Spinal cord (tissue), 10 donors: Measurements from ENCODE around the gene PEMT. TPM values are rescaled to one million over a fixed set of nuclear protein-coding genes. Genes with fewer than 3 reads are reported as not detected.

Experiments
- DNase-seq, 6 donors: peaks; one replicate each; pipeline versions ENCODE4 v3.0.0 to v3.0.0-alpha.2; 2013 to 2015; ENCODE audit warnings: low spot score in 6 of 6, low read depth in 4 of 6
- H3K27ac ChIP-seq: one replicate; pipeline ENCODE4 v1.5.1; 2013; ENCODE audit warnings: low read depth, low read length, control low read depth
- H3K27me3 ChIP-seq: one replicate; pipeline ENCODE4 v1.6.1; 2013; ENCODE audit warnings: low read length; ENCODE audit not compliant: control insufficient read depth, insufficient read depth
- H3K36me3 ChIP-seq: one replicate; pipeline ENCODE4 v1.6.1; 2013; ENCODE audit warnings: low read length; ENCODE audit not compliant: control insufficient read depth, insufficient read depth
- H3K4me1 ChIP-seq: one replicate; pipeline ENCODE4 v1.6.1; 2013; ENCODE audit warnings: low read length; ENCODE audit not compliant: control insufficient read depth, insufficient read depth
- H3K4me3 ChIP-seq: one replicate; pipeline ENCODE4 v1.5.1; 2013; ENCODE audit warnings: low read depth, low read length, control low read depth
- H3K9me3 ChIP-seq: one replicate; pipeline ENCODE4 v1.6.1; 2013; ENCODE audit warnings: low read length; ENCODE audit not compliant: control insufficient read depth, insufficient read depth
- WGBS: methylation state at CpG from one replicate; pipeline ENCODE4 v1.1.5; 2013; ENCODE audit warnings: missing lambda C conversion rate; ENCODE audit not compliant: insufficient coverage; 5-methylcytosine and 5-hydroxymethylcytosine counted together
- polyA plus RNA-seq, 2 donors: library from polyadenylated mRNA; unstranded; fragments of 120-200 nt; gene quantifications; one replicate each; pipeline ENCODE4 v1.2.1, GENCODE V29; 2013; ENCODE audit not compliant: insufficient read length in 2 of 2
- total RNA-seq, 2 donors: library from RNA; depleted of rRNA in 1 of 2; stranded (reverse); fragments of 120-200 nt in 1 of 2; fragments of >200 nt in 1 of 2; gene quantifications; one replicate each; pipeline versions ENCODE4 v1.2.3 to v1.2.4, GENCODE V29; 2013 to 2014
- donor health status: healthy.

Gene PEMT
- total and polyA plus RNA-seq, 4 donors: 28.5 to 48.3 (median 43.9) TPM

GRCh38 chr17:17520599-17521232 is 70.8 kb downstream of the PEMT start:
- WGBS: 94% methylated on average over 22 of the region's 22 CpGs
- Histone ChIP-seq H3K27ac (no peak overlapping the region), H3K27me3 (no peaks in the 10 kb centered on the region), H3K4me1 (peaks cover 55% of the 10 kb centered on the region), H3K9me3 (no peaks in the 10 kb centered on the region), H3K36me3 (peaks cover 50% of the 10 kb centered on the region), H3K4me3 (no peak overlapping the region)
- no peak for DNase-seq

DNA sequence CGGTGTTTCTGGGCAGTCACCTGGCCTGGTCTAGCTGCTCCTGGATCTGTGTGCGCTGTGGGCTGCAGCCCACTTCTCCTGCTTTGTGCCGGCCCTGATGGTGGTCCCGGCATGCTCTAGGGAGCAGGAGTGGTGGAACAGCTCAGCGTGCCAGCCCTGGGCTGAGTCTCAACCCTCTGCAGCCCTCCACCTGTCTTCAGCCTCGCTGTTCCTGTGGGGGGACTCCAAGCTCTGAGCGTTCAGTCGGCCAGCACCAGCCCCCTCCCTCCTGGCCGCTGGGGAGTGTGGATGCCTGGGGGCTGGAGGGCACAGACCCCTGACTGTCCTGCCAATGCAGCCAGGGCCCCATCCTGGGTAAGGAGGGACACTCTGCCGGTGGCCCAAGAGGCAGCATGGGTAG is 71.6 kb downstream of the PEMT start:
- H3K9me3 ChIP-seq: no peaks in the 10 kb centered on the region
- 86% methylated on average over 9 of the region's 10 CpGs for WGBS
- no peak overlapping the region for H3K27ac ChIP-seq
- H3K36me3 ChIP-seq: peaks cover 49% of the 10 kb centered on the region
- H3K4me1 ChIP-seq: peaks cover 63% of the 10 kb centered on the region
- no peak overlapping the region for H3K4me3 ChIP-seq
- no peaks in the 10 kb centered on the region for H3K27me3 ChIP-seq
- no peak for DNase-seq

DNA sequence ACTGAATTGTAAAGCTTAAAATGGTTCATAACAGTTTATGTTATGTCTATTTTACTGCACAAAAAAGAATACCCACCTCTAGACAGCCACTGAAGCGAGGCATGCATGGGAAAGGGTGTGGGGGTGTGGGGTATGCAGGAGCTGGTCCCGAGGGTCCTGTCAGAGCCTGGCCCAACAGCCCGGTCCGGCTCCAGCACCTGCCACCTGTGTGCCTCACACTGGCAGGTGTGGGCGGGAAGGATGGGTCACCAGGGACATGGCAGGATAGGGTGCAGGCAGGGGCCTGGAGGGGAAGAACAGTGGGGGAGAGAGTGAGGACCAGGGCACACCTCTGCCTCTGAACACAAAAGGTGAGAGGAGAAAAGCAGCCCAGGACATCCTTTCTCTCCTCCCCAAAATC is 72.6 kb downstream of the PEMT start:
- H3K9me3 ChIP-seq: no peaks in the 10 kb centered on the region
- WGBS: 84% methylated on average over 4 of the region's 5 CpGs

DNA sequence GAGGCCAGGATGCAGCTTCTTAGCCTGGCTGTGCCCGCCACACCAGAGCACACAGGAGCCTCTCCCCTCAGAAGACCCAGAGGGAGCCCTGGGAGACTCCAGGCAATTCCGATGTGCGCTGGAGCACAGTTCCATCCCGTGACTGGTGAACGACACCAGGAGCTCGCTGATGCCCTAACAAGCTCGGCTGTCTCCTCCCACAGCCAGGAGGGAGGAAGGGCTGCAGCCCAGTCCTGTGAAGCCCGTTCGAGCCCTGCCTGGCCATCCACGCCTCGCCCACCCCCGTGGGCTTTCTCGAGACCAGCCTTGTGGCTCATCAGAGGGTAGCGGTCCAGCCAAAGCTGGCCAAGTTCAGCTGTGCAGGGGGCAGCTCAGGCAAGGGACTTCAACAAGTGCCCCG is 73.5 kb downstream of the PEMT start:
- Histone ChIP-seq H3K27me3 (no peaks in the 10 kb centered on the region), H3K4me3 (no peak overlapping the region), H3K36me3 (peaks cover 54% of the 10 kb centered on the region), H3K9me3 (no peaks in the 10 kb centered on the region), H3K27ac (no peak overlapping the region), H3K4me1 (peaks cover 68% of the 10 kb centered on the region)
- WGBS: 71% methylated on average over 15 of the region's 15 CpGs
- DNase-seq: no peak

More for the DNA sequence above, 72.6 kb downstream of the PEMT start:
- Histone ChIP-seq H3K4me3 (no peak overlapping the region), H3K27me3 (no peaks in the 10 kb centered on the region), H3K4me1 (peaks cover 71% of the 10 kb centered on the region), H3K36me3 (peaks cover 54% of the 10 kb centered on the region), H3K27ac (no peak overlapping the region)
- DNase-seq: no peak

DNA sequence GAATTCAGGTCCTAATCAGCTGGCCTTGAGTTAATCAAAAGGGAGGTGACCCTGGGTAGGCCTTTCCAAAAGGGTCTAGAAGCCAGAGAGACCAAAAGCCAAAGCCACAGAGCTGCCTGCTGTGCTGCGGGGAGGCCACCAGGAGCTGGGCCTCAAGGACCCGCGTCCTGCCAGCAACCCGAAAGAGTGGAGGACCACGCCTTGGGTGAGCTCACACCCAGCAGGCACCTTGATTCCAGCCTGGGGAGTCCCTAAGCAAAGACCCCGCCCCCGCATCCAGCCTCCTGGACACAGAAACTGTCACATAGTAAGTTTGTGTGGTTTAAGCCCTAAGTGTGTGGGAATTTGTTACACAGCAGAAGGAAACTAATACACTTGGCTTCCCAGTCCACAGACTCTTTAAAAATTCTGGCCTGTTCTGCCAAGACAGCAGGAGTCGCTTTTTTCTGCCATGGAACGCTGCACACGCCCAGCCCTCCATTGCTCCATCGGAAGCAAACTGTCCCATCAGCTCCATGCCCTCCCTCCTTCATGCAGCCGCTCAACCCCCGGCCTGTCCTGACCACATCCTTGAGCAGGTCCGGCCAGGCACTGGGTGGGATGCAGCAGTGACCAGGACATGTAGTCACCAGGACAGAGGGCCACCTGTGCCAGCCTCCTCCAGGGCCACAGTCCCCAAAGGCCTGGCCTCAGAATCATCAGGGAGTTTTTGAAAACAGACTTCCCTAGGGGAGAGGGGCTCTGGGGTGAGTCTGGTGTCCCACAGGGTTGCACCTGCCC is 74.4 kb downstream of the PEMT start:
- Histone ChIP-seq H3K27me3 (no peaks in the 10 kb centered on the region), H3K27ac (no peak overlapping the region), H3K9me3 (no peaks in the 10 kb centered on the region), H3K36me3 (peaks cover 60% of the 10 kb centered on the region), H3K4me1 (peaks cover 59% of the 10 kb centered on the region), H3K4me3 (no peak overlapping the region)
- DNase-seq: no peak
- WGBS: 95% methylated on average over 14 of the region's 14 CpGs

DNA sequence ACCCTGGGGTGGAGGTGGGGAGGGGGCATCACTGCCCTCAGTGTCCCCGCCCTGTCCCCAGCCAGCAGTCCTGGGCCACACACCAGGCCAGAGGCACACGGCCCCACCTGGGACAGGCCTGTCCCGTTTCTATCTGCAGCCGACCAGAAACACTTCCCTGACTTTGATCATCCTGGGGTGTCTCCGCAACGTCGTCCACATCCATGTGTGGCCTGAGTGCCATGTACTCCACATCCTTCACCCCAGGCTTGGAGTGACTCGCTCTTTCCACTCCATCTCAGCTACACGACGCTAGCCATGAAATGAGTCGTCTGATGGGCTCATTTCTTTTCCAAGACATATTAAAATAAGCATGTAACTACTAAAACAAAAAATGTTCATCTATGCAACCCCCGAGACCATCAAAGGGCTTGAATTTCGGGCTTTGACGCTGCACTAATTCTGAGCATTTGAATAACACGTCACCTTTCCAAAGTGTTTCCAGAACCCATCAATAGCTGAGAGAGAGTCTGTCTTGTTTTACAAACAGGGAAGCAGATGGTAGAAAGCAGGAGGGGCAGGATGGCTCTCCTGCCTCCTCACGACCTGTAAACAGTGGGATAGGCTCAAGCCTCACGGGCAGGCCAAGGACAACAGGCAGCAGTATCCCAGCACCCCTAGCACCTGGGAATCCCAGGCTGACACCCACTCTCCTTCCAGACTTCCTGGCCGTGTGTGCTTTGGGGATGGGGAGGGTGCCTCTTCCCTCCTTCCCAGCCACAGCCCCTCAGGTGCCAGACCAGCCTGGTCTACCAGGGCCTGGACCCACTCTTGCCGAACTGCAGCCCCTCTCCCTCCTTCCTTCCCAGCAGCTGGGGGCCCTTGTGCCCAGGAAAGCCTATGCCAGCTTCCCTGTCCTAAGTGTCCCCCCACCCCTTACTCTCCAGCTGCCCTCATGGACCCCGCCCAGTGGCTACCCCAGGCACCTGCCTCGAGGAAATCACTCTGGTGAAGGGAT is 75.3 kb downstream of the PEMT start:
- Histone ChIP-seq H3K9me3 (no peaks in the 10 kb centered on the region), H3K27ac (no peak overlapping the region), H3K36me3 (peaks cover 57% of the 10 kb centered on the region), H3K27me3 (no peaks in the 10 kb centered on the region), H3K4me3 (no peak overlapping the region), H3K4me1 (peaks cover 56% of the 10 kb centered on the region)
- WGBS: 63% methylated on average over 19 of the region's 21 CpGs
- DNase-seq: no peak

- Histone ChIP-seq H3K27me3 (no peaks in the 10 kb centered on the region), H3K4me3 (no peak overlapping the region), H3K27ac (no peak overlapping the region), H3K36me3 (peaks cover 57% of the 10 kb centered on the region), H3K9me3 (no peaks in the 10 kb centered on the region), H3K4me1 (peaks cover 55% of the 10 kb centered on the region)
- peak in 1 of 6 donors; percentile 48 for DNase-seq
- WGBS: 64% methylated on average over 17 of the region's 21 CpGs
Measured at GRCh38 chr17:17514993-17515933, 76.2 kb downstream of the PEMT start.

DNA sequence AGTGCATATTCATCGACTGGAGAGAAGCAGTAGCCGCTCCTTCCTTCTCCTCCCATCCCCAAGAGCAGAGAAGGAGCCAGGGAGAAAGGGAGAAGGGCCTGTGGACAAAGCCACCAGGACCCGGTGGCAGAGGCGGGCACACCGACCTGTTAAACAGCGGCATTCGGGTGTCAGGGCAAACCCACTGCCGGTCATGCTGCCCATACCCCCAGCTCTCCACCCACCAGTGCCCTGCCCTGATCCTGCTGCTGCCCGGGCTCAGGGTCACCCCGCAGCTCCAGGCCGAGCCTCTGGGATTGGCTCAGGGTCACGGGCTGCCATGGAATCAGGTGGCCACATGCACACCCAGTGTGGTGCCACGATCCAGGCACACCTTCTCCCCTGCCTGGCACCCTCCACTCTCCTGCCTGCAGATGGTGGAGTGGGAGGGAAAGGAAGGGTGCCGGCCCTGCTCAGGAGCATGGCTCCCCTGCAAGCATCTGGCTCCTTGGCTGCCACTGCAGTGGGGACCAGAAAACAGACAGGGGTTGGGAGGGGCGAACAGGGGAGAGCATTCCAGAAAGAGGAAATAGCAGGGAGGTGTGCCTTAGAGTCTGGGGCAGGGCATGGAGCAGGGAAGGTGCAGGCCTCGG is 77.0 kb downstream of the PEMT start:
- no peaks in the 10 kb centered on the region for H3K9me3 ChIP-seq
- H3K4me3 ChIP-seq: no peak overlapping the region
- 84% methylated on average over 11 of the region's 16 CpGs for WGBS
- H3K27me3 ChIP-seq: no peaks in the 10 kb centered on the region
- no peak overlapping the region for H3K27ac ChIP-seq
- H3K4me1 ChIP-seq: peaks cover 49% of the 10 kb centered on the region
- peaks cover 57% of the 10 kb centered on the region for H3K36me3 ChIP-seq
- DNase-seq: no peak
